GM19455 (cell line): ENCODE data around the gene SYT2.

Experiments
- ATAC-seq: cut with Tn5 transposase; IDR thresholded peaks from one replicate; pipeline ENCODE4 v1.9.1; 2021; ENCODE audit not compliant: unreplicated experiment

The SYT2 gene

GRCh38 chr1:202706851-202707250 is 3.4 kb downstream of the SYT2 start:
- no peak for ATAC-seq

- no peak for ATAC-seq
Observed at GRCh38 chr1:202704601-202705000, 5.7 kb downstream of the SYT2 start.

- no peak for ATAC-seq
Observed at GRCh38 chr1:202703191-202703590, 7.1 kb downstream of the SYT2 start.

GRCh38 chr1:202702088-202702487 is 8.2 kb downstream of the SYT2 start:
- ATAC-seq: no peak

DNA sequence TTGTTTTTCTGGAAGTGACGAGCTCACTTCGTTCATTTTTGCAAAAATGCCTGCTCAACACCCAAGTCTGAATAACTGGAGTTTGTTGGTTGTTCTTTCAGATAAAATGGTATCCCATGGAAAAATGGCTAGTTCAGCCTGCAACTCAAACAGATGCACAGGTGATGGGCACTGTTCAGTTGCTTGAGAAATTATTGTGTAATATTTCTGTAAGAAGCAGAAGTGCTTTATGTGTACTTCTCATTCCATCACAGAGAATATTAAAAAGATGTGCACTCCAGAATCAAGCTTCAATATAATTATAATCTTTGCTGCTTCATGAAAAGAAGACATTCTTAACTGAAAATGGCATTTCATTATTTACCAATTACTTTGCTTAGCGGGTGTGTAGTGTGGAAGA is 9.1 kb downstream of the SYT2 start:
- no peak for ATAC-seq

DNA sequence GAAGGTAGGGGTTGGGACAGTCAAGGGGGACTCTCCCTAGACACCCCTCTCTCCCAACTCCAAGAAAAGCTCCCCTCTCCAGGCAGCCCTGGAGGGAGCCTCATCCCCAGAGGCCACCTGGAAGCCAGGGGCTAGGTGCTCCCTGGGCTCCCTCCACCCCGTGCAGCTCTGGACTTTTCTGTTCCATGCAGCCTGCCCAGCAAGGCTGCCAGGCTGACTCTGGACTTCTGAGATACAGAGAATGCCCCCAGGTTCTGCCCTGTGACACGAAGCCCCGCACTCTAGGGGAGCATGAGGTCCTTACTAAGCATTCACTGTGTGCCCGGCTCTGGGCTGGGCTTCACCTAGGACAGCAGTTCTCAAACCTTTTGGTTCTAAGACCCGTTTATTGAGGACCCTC is 10.2 kb downstream of the SYT2 start:
- no peak for ATAC-seq

DNA sequence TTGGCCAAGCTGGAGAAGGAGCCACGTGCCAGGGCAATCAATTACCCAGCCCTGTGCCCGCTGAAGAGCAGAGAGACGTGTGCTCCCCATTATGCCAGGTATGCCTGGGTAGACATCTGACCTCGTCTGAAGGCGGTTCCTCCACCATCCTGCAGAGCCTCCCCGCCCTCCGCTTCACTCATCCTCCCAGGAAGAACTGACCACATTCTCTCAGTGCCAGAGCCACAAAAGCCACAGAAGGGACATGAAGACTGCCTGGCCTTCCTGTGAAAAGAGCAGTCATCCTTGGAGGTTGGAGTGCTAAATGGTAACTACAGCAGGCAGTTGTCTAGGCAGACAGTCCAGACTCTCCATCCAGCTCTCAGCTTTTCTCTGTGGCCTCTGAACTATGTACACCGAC is 12.0 kb downstream of the SYT2 start:
- no peak for ATAC-seq

GRCh38 chr1:202697038-202697437 is 13.2 kb downstream of the SYT2 start:
- ATAC-seq: no peak

- no peak for ATAC-seq
Observed at GRCh38 chr1:202694314-202694713, 15.9 kb downstream of the SYT2 start.

DNA sequence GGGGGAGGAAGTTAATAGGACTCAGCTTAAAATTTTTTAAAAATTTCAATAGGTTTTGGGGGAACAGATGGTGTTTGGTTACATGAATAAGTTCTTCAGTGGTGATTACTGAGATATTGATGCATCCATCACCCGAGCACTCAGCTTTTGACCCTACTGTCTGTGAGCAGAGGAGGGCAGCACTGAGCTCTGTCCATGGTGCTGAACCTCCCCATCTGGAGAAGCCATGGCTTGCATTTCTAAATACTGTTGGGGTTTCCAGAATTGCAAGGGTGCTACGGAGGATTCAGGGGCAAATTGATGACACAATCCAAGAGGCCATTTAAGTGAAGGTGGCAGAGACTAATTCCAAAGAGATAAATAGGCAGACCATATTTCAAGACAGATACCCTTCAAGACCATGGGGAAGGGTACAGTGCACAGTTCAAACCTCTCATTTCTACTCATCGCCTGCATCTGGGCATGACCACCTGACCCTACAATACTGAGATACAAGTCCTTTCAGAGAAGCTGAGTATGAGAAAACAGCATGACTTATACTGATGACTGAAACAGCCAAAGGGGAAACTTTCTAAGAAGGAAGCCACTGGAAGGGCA is 17.2 kb downstream of the SYT2 start:
- ATAC-seq: no peak

DNA sequence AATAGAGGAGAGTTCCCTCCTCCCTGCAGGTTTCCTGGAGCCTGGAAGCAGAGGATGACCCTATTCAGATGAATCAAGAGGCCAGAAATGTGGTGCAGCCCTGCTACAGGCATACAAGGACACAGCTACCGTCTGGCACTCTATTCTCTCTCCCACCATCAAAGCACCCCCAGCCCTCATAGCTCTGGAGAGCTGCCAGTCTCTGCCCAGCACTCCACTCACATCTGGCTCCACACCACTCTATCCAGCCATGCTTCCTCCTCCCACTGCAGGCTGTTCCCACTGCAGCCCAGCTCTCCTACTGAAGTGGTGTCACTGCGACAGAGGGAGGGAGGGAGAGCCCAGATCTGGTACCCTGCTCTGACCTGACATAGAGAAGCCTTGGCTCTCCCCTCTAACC is 18.4 kb downstream of the SYT2 start:
- ATAC-seq: no peak

DNA sequence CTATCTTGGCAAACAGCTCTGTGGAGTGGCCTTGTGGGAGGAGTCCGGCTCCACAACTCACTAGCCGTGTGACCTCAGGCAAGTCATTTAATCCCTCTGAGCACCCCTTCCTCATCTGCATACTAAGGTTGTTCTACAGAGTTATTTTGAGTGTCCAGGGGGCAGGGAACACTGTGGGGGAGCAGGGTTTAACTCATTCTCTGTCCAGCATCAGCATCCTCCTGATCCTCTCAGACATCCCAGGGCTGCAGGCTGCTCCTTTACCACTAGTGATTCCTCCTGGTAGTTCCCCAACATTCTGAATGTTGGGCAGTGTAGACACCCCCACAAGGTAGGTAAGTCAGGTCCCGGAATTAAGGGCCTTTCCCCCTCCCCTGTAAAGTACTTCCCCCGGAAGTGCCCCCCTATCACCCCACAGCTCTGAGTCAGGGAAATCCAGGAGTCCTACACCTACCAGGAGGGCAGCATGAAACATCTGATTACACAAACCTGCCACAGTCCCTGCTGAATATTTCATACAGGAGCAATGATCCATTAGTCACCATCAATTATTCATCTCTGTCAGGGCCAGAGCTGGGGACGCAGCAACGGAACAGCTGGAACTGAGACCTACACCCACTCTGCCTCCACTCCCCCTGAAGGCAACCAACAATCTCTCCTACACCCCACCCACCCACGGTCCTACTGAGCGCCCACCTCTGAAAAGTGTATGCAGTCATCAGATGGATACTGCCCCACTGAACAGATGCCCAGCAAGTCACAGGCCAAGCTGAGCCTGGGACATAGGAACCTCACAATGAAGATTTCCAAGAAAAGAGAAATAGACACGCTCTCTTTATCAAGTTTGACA is 20.5 kb downstream of the SYT2 start:
- ATAC-seq: no peak

- no peak for ATAC-seq
Observed at GRCh38 chr1:202689082-202689481, 21.2 kb downstream of the SYT2 start.

- no peak for ATAC-seq
Observed at GRCh38 chr1:202688401-202688800, 21.9 kb downstream of the SYT2 start.

DNA sequence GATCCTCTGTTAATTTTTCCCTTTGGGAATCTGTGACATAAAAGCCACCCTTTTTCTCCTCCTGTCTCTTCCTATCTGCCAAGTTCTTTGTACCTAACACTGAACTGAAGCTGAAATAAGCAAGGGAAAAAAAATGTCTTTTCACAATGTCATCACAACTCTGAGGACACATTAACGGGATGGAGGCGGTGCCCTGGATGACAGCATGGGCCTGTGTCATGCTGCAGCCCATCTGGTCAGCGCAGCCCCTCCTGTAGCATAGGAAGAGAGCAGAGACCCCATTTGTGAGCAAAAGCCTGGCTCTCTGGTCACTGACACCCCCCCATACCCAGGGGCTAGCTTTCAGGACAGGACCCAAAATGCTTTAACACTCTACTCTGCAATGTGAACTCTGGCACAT is 22.5 kb downstream of the SYT2 start:
- no peak for ATAC-seq

- ATAC-seq: no peak
Observed at GRCh38 chr1:202687370-202687769, 22.9 kb downstream of the SYT2 start.

DNA sequence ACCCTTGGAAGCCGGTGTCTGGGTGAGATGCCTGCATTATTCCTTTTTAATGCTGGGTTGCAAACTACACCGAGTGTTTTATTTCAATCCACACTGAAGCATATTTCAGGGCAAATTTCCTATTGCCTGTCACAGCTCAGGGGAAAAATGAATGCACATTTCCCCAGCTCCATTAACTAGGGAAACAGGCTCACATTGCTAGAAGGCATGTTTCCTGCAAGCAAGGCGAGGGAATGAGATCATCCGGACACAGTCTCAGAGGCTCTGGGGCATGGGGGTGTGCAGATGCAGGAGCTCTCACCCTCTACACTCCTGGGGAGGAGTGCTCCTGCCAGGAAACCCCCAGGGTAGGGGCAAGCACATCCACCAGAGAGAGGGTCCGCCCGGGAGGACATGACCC is 24.6 kb downstream of the SYT2 start:
- ATAC-seq: no peak

DNA sequence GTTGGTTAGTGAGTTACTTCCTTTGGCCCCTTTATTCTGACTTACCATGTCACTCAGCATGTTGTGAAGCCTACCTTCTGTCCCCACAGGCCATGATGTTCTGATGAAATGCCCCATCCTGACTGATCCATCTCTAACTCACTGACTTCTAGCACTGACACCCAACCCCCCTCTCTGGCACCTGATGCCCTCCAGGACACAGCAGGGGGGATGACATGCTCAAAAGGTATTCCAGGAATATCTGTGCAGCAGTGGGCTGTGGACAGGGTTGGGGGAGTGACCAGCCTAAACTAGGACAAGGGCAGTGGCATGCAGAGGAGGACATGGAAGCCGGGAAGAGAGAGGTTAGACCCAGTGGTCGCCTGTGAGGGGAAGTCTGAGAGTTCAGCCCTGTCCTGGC is 25.5 kb downstream of the SYT2 start:
- no peak for ATAC-seq

DNA sequence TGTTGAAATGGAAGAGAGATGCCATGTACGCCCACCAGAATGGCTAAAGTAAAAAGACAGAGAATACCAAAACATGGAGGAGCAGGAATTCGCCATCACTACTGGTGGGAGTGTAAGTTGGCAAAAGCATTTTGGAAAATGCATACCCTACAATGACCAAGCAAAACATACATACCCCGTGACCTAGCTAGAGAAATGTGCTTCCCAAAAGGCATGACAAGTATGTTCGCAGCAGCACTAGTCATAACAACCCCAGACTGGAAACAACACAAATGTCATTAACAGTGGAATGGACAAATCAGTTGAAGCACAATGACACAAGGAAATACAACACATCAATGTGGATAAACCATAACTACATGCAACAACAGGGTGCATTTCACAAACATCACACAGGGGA is 27.2 kb downstream of the SYT2 start:
- no peak for ATAC-seq

DNA sequence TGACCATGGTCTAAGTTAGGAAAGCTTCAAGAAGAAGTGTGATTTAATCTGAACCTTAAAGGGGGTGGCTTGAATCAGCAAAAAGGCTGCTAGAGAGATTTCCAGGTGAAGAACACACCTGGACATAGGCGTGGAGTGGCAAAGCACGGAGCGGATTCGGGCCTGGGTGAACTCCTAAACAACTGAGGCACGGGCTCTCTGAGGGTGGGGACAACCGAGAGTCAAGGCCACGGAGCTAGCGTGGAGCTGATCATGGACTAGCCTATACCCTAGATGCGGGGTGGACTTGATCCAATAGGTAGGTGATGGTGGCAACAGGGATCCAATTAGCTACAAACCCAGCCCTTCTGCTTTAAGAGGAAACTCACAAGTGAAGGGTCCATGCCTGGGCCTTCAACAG is 27.8 kb downstream of the SYT2 start:
- ATAC-seq: no peak

- ATAC-seq: no peak
Observed at GRCh38 chr1:202681736-202682420, 28.4 kb downstream of the SYT2 start.
